NOMO-1 (cell line): ENCODE results near the gene LCE1A.

ENCODE experiments used
- DNase-seq, 2 experiments: peaks; one replicate each; lab custom pipeline; 2025; ENCODE audit not compliant: unreplicated experiment in 2 of 2; lab: John Stamatoyannopoulos, UW

Gene LCE1A

DNA sequence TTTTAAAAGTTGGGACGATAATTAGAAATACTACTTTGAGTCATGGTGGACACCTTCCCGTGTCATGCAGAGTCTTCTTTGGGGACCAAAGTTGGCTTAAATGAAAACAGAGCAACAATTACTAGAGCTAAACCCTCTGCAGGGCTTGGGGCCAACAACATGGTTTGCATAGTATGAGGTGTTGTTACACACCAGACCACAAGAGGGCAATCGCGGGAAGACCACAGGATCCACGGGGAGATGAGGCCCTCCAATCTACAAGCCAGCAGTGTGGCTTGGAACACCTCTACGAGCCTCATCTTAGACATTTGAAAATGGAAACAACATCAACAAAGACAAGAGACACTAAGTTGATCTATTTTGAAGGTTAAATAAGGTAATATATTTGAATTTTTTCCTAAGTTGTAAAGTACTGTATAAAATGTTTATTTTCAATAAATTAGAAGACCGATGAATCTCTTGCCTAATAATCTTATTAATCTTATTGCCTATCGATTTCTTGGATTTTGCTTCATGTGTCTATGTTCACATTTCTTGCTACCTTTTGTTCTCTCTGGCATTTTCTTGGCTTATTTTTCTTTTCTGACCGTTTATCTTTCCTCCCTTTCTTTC, 42.6 kb downstream of the LCE1A start:
- peak; percentile 23 to 37 for DNase-seq

- peak in 1 of 2 experiments; percentile 9 for DNase-seq
Observed at GRCh38 chr1:152870831-152871730, 43.8 kb downstream of the LCE1A start.

GRCh38 chr1:152871731-152872126, 44.5 kb downstream of the LCE1A start:
- DNase-seq: no peak

GRCh38 chr1:152873495-152873894, 46.2 kb downstream of the LCE1A start:
- DNase-seq: no peak

DNA sequence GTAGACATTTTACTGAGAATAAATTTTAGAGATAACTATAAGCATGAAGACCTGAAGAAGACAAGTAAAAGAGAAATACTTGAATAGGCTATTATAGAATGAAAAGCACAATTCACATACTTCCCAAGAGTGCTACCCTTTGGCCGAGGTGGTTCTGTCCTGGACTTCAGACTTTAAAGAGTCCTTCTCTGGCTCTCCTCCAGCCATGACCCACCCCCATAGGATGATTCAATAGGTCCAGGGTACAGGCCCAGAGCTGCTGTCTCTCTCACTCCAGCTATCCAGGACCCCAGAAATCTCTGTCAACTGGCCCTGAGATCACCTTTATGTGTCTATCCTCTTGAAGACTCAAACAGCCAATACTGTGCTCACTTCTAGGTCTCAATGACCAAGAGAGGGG, 49.6 kb downstream of the LCE1A start:
- no peak for DNase-seq
